Parathyroid adenoma (tissue), 2 donors: Measurements from ENCODE around the gene NUAK1.
A peak's percentile ranks its signal among the peaks of the same experiment; 100 is the strongest.

Experiments
- H2AFZ ChIP-seq: fragments of 300-600 bp; sonication (generic); one replicate; pipeline ENCODE4 v1.7.0; 2017; ENCODE audit warnings: antibody characterized with exemption, mild to moderate bottlenecking
- H3K27ac ChIP-seq: fragments of 300-600 bp; sonication (generic); one replicate; pipeline ENCODE4 v1.7.0; 2017
- H3K27me3 ChIP-seq: fragments of 300-600 bp; sonication (generic); one replicate; pipeline ENCODE4 v1.7.0; 2017; ENCODE audit warnings: low read length; ENCODE audit not compliant: control insufficient read depth, insufficient read depth
- H3K36me3 ChIP-seq: fragments of 300-600 bp; sonication (generic); one replicate; pipeline ENCODE4 v1.7.0; 2017; ENCODE audit warnings: low read length; ENCODE audit not compliant: control insufficient read depth, insufficient read depth
- H3K4me1 ChIP-seq: fragments of 300-600 bp; sonication (generic); one replicate; pipeline ENCODE4 v1.7.0; 2017; ENCODE audit warnings: control low read depth
- H3K4me2 ChIP-seq: fragments of 300-600 bp; sonication (generic); one replicate; pipeline ENCODE4 v1.7.0; 2017; ENCODE audit warnings: low read length
- H3K4me3 ChIP-seq: fragments of 300-600 bp; sonication (generic); one replicate; pipeline ENCODE4 v1.7.0; 2017; ENCODE audit warnings: low read depth, low read length
- H3K79me2 ChIP-seq: fragments of 300-600 bp; sonication (generic); one replicate; pipeline ENCODE4 v1.7.0; 2017; ENCODE audit warnings: control low read depth
- H3K9ac ChIP-seq: fragments of 300-600 bp; sonication (generic); one replicate; pipeline ENCODE4 v1.7.0; 2017; ENCODE audit warnings: mild to moderate bottlenecking
- H3K9me3 ChIP-seq: fragments of 300-600 bp; sonication (generic); one replicate; pipeline ENCODE4 v1.7.0; 2017; ENCODE audit warnings: low read length; ENCODE audit not compliant: control insufficient read depth
- TF ChIP-seq, protein P1 (sequence below): fragments of 300-600 bp; sonication (generic); IDR thresholded peaks from one replicate; pipeline ENCODE4 v1.7.0; 2017; ENCODE audit warnings: antibody characterized with exemption, mild to moderate bottlenecking
- donor health status: primary hyperparathyroidism.

NUAK1 gene

DNA sequence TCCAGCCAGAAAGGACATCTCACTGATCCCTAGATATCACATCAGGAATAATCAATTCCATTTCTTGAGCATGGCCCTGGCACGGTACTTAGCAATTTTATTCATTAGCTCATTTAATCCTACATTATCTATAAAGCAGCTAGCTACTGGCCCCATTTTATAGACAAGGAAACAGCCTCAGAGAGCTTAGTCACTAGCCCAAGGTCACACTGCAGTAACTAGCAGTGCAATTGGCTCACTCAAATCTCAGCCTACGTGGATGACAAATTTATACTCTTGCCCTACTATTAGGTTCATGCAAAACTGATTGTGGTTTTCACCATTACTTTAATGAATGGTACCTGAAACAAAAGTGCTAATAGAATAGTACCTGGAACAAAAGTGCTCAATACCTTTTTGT lies 41.7 kb downstream of the NUAK1 start:
- Histone ChIP-seq H3K9me3 (no peaks in the 10 kb centered on the region), H3K79me2 (peaks cover 78% of the 10 kb centered on the region), H3K27me3 (no peaks in the 10 kb centered on the region), H3K36me3 (no peaks in the 10 kb centered on the region), H3K4me2 (no peak overlapping the region), H3K4me3 (no peak overlapping the region), H2AFZ (no peak overlapping the region), H3K4me1 (peaks cover 22% of the 10 kb centered on the region), H3K27ac (no peak overlapping the region), H3K9ac (no peak overlapping the region)
- TF ChIP-seq, protein P1, sequence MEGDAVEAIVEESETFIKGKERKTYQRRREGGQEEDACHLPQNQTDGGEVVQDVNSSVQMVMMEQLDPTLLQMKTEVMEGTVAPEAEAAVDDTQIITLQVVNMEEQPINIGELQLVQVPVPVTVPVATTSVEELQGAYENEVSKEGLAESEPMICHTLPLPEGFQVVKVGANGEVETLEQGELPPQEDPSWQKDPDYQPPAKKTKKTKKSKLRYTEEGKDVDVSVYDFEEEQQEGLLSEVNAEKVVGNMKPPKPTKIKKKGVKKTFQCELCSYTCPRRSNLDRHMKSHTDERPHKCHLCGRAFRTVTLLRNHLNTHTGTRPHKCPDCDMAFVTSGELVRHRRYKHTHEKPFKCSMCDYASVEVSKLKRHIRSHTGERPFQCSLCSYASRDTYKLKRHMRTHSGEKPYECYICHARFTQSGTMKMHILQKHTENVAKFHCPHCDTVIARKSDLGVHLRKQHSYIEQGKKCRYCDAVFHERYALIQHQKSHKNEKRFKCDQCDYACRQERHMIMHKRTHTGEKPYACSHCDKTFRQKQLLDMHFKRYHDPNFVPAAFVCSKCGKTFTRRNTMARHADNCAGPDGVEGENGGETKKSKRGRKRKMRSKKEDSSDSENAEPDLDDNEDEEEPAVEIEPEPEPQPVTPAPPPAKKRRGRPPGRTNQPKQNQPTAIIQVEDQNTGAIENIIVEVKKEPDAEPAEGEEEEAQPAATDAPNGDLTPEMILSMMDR, result no peak

GRCh38 chr12:106096376-106096775 lies 42.4 kb downstream of the NUAK1 start:
- no peak overlapping the region for H3K4me3 ChIP-seq
- H3K27me3 ChIP-seq, result no peaks in the 10 kb centered on the region
- H3K9ac ChIP-seq, result no peak overlapping the region
- no peaks in the 10 kb centered on the region for H3K36me3 ChIP-seq
- H3K79me2 ChIP-seq, result peaks cover 78% of the 10 kb centered on the region
- no peak overlapping the region for H2AFZ ChIP-seq
- H3K27ac ChIP-seq, result no peak overlapping the region
- no peaks in the 10 kb centered on the region for H3K9me3 ChIP-seq
- no peak overlapping the region for H3K4me2 ChIP-seq
- TF ChIP-seq, protein P1, result no peak
- H3K4me1 ChIP-seq, result peaks cover 22% of the 10 kb centered on the region

GRCh38 chr12:106094304-106094703 lies 44.5 kb downstream of the NUAK1 start:
- Histone ChIP-seq H3K4me1 (peaks cover 22% of the 10 kb centered on the region), H3K27ac (no peak overlapping the region), H3K4me2 (no peak overlapping the region), H3K36me3 (no peaks in the 10 kb centered on the region), H3K4me3 (no peak overlapping the region), H3K9ac (no peak overlapping the region), H3K9me3 (no peaks in the 10 kb centered on the region), H3K27me3 (no peaks in the 10 kb centered on the region), H3K79me2 (peaks cover 63% of the 10 kb centered on the region), H2AFZ (no peak overlapping the region)
- TF ChIP-seq, protein P1, result no peak

- Histone ChIP-seq H3K79me2 (peaks cover 63% of the 10 kb centered on the region), H3K4me3 (no peak overlapping the region), H3K4me2 (no peak overlapping the region), H3K27ac (no peak overlapping the region), H3K36me3 (no peaks in the 10 kb centered on the region), H3K9ac (no peak overlapping the region), H3K9me3 (no peaks in the 10 kb centered on the region), H3K27me3 (no peaks in the 10 kb centered on the region), H2AFZ (no peak overlapping the region), H3K4me1 (peaks cover 14% of the 10 kb centered on the region)
- TF ChIP-seq, protein P1, result no peak
Observed at GRCh38 chr12:106093246-106093645, 45.5 kb downstream of the NUAK1 start.

- TF ChIP-seq, protein P1, result no peak
- Histone ChIP-seq H3K36me3 (no peaks in the 10 kb centered on the region), H3K27me3 (no peaks in the 10 kb centered on the region), H3K4me3 (no peak overlapping the region), H3K9me3 (no peaks in the 10 kb centered on the region), H3K9ac (no peak overlapping the region), H3K79me2 (peaks cover 45% of the 10 kb centered on the region), H3K4me1 (peaks cover 8% of the 10 kb centered on the region), H2AFZ (no peak overlapping the region), H3K27ac (peak overlapping the region; percentile 49), H3K4me2 (no peak overlapping the region)
Observed at GRCh38 chr12:106091446-106091820, 47.3 kb downstream of the NUAK1 start.
